Measurements from ENCODE around the gene STK32B. TPM values are rescaled to one million over a fixed set of nuclear protein-coding genes. Genes with fewer than 3 reads are reported as not detected.

The STK32B gene
- total RNA-seq, 2 donors from 2014 or later, result not detected

DNA sequence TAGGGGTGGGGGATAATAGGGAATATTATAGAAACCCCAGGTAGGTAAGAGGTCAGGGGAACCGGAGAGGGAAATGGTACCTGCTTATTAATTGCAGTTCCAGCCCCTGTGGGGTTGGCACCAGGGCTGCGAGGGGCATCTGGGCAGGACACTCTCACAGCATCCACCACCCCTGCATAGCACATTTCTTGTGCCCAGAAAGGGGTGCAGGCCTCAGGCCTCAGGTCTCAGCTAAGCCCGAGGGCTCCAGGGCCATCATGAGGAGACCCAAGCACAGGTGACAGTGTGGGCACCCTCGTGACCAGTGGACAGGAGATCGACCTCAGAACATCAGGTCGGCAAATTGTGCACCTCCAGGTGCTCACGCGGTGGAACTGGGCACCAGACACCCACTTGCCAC is 492.4 kb downstream of the STK32B start:
- no peak for ATAC-seq (replicated peaks)
- H3K4me3 Mint-ChIP-seq, result no peak overlapping the region
- H3K9me3 Mint-ChIP-seq, result no peaks in the 10 kb centered on the region
- H3K36me3 Mint-ChIP-seq (ENCODE audit: low read depth), result no peaks in the 10 kb centered on the region
- no peak overlapping the region for H3K27ac Mint-ChIP-seq
- H3K27me3 Mint-ChIP-seq, result no peaks in the 10 kb centered on the region
- no peaks in the 10 kb centered on the region for H3K4me1 Mint-ChIP-seq

DNA sequence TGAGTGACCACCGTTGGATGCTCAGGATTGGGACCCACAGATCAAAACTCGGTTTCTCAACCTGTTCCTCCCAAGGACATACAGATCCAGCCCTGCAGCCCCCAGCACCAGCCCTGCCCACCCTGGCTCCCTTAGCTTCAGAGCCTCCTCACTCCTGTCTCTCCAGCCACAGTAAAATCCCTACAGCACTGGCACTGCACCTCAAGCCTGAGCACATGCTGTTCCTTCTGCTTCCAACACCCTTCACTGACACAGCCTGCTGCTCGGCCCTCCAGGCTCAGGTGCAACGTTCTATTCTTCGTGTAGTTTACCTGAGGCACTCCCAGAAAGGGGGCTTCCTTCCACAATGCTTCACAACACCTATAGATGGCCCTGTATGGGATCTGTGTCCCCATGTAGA is 493.5 kb downstream of the STK32B start:
- no peak overlapping the region for H3K4me3 Mint-ChIP-seq
- no peak overlapping the region for H3K27ac Mint-ChIP-seq
- H3K9me3 Mint-ChIP-seq, result peaks cover 2% of the 10 kb centered on the region
- no peaks in the 10 kb centered on the region for H3K27me3 Mint-ChIP-seq
- no peak for ATAC-seq (replicated peaks)
- no peaks in the 10 kb centered on the region for H3K4me1 Mint-ChIP-seq
- no peaks in the 10 kb centered on the region for H3K36me3 Mint-ChIP-seq (ENCODE audit: low read depth)

DNA sequence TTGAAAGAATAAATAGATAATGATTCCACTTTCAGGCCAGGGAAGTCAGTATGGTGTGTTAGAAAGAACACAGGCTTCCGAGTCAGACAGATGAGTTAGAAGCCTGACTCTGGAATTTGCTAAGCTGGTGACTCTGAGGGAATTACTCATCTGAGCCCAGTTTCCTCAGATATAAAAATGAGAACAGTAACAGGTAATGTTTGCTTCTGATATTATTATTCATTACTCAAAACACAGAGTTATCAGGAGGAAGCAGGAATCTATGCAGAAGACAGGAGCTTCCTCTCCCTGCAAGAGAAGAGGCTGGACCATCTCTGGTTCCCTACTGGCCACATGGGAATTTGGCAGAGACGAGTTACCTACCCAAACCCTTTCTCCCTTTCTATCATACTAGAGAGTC is 494.0 kb downstream of the STK32B start:
- Mint-ChIP-seq H3K4me1 (no peaks in the 10 kb centered on the region), H3K36me3 (ENCODE audit: low read depth) (peaks cover 4% of the 10 kb centered on the region), H3K27me3 (no peaks in the 10 kb centered on the region), H3K9me3 (peaks cover 7% of the 10 kb centered on the region), H3K4me3 (no peak overlapping the region), H3K27ac (no peak overlapping the region)
- ATAC-seq (replicated peaks), result no peak

DNA sequence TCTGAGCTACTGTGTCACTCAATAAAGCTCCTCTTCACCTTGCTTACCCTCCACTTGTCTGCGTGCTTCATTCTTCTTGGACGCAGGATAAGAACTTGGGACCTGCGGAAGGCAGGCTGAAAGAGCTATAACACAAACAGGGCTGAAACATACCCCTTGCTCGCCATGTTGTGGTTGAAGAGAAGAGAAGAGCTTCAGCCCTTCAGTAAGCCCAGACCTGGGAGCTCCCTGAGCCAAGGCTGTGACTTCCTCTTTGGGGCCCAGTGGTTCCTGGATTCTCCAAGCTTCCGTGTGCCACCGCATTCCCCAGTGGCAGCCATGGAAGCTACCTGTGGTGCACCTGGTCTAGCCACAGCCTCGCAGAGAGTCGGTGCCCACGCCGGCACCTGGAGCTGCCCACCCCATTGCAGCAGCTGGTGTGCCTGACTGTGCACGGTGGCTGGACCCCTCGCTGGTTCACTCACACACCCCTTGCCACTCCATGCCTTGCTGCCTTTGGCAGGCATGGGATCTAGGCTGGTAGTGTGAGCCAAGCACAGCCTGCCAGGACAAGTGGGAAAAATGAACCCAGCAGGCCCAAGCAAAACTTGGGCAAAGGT is 496.5 kb downstream of the STK32B start:
- no peak for ATAC-seq (replicated peaks)
- peaks cover 15% of the 10 kb centered on the region for H3K36me3 Mint-ChIP-seq (ENCODE audit: low read depth)
- no peak overlapping the region for H3K4me3 Mint-ChIP-seq
- peaks cover 18% of the 10 kb centered on the region for H3K9me3 Mint-ChIP-seq
- H3K4me1 Mint-ChIP-seq, result no peaks in the 10 kb centered on the region
- H3K27me3 Mint-ChIP-seq, result no peaks in the 10 kb centered on the region
- no peak overlapping the region for H3K27ac Mint-ChIP-seq

Other genes starting within 250 kb of the STK32B start
- not detected for gene MSX1, start 191.8 kb upstream of the STK32B start, total RNA-seq
- gene CYTL1, start 32.0 kb upstream of the STK32B start, total RNA-seq, result not detected

All from activated T-helper 17 cell treated with anti-CD3 and anti-CD28 coated beads, Interleukin-2, amount 50 U/mL, for 72 hours (primary cell).